Neural progenitor cell (in vitro differentiated cells): ENCODE measurements around the gene PAGE3. TPM values are rescaled to one million over a fixed set of nuclear protein-coding genes. Genes with fewer than 3 reads are reported as not detected.

ENCODE experiments used
- DNase-seq: peaks from one replicate; pipeline ENCODE4 v3.0.0-alpha.2; 2016; ENCODE audit warnings: low spot score
- H2AFZ ChIP-seq: fragments of 200-600 bp; sonication (generic); replicated peaks from 2 replicates; pipeline ENCODE4 v1.6.1; 2016; ENCODE audit warnings: antibody characterized with exemption
- H3F3A ChIP-seq: fragments of 200-600 bp; sonication (generic); 2 replicates; pipeline ENCODE4 v1.6.1; 2016; ENCODE audit warnings: antibody characterized with exemption, low read depth
- H3K27ac ChIP-seq: fragments of 200-600 bp; sonication (generic); 2 replicates; pipeline ENCODE4 v1.5.1; 2016; ENCODE audit warnings: mild to moderate bottlenecking
- H3K27me3 ChIP-seq: fragments of 200-600 bp; sonication (generic); 2 replicates; pipeline ENCODE4 v1.6.1; 2016; ENCODE audit warnings: mild to moderate bottlenecking, moderate library complexity
- H3K36me3 ChIP-seq: fragments of 200-600 bp; sonication (generic); 2 replicates; pipeline ENCODE4 v1.5.1; 2016
- H3K4me1 ChIP-seq: fragments of 200-600 bp; sonication (generic); 2 replicates; pipeline ENCODE4 v1.6.1; 2016; ENCODE audit warnings: mixed run types
- H3K4me2 ChIP-seq: fragments of 200-600 bp; sonication (generic); 2 replicates; pipeline ENCODE4 v1.6.1; 2016
- H3K4me3 ChIP-seq: fragments of 200-600 bp; sonication (generic); 2 replicates; pipeline ENCODE4 v1.5.1; 2016
- H3K79me2 ChIP-seq: fragments of 200-600 bp; sonication (generic); 2 replicates; pipeline ENCODE4 v1.6.1; 2016; ENCODE audit warnings: low read depth
- H3K9ac ChIP-seq: fragments of 200-600 bp; sonication (generic); 2 replicates; pipeline ENCODE4 v1.6.1; 2016
- H3K9me3 ChIP-seq: fragments of 200-600 bp; sonication (generic); 2 replicates; pipeline ENCODE4 v1.5.1; 2016; ENCODE audit warnings: low read depth
- H4K20me1 ChIP-seq: fragments of 200-600 bp; sonication (generic); 2 replicates; pipeline ENCODE4 v1.6.1; 2016; ENCODE audit warnings: low read depth
- H3K27ac Mint-ChIP-seq: 3 replicates; pipeline ENCODE4 v1.8.0; 2021; ENCODE audit warnings: mixed read lengths
- H3K27me3 Mint-ChIP-seq: 2 replicates; pipeline ENCODE4 v1.8.0; 2022; ENCODE audit warnings: low read depth, mild to moderate bottlenecking, inconsistent platforms, moderate library complexity, mixed read lengths; ENCODE audit not compliant: insufficient read depth
- H3K36me3 Mint-ChIP-seq: 3 replicates; pipeline ENCODE4 v1.8.0; 2021; ENCODE audit warnings: mixed read lengths
- H3K4me1 Mint-ChIP-seq: 3 replicates; pipeline ENCODE4 v1.8.0; 2021; ENCODE audit warnings: mixed read lengths
- H3K4me3 Mint-ChIP-seq: 3 replicates; pipeline ENCODE4 v1.8.0; 2021; ENCODE audit warnings: mild to moderate bottlenecking, moderate library complexity, mixed read lengths
- H3K9me3 Mint-ChIP-seq: 3 replicates; pipeline ENCODE4 v1.8.0; 2020; ENCODE audit warnings: mixed read lengths
- EZH2 ChIP-seq: fragments of 200-600 bp; sonication (generic); IDR thresholded peaks from 2 replicates; pipeline ENCODE4 v1.6.1; 2017; ENCODE audit warnings: antibody characterized with exemption, mild to moderate bottlenecking, moderate library complexity
- EZH2phosphoT487 ChIP-seq: fragments of 200-600 bp; sonication (generic); IDR thresholded peaks from 2 replicates; pipeline ENCODE4 v1.6.1; 2017; ENCODE audit warnings: antibody characterized with exemption
- total RNA-seq: library from RNA; depleted of rRNA; stranded (reverse); fragments of >200 nt; gene quantifications from 2 replicates; pipeline ENCODE4 v1.2.3, GENCODE V29; 2015; ENCODE audit warnings: low replicate concordance
- TF ChIP-seq, protein P1 (sequence below): fragments of 200-600 bp; sonication (generic); IDR thresholded peaks from 2 replicates; pipeline ENCODE4 v1.5.1; 2017; ENCODE audit warnings: antibody characterized with exemption, mild to moderate bottlenecking

PAGE3 gene, protein sequence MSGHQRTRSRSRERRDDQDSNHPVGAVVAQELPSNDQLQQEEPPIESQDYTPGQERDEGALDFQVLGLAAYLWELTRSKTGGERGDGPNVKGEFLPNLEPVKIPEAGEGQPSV
- not detected in 2 replicates for total RNA-seq

DNA sequence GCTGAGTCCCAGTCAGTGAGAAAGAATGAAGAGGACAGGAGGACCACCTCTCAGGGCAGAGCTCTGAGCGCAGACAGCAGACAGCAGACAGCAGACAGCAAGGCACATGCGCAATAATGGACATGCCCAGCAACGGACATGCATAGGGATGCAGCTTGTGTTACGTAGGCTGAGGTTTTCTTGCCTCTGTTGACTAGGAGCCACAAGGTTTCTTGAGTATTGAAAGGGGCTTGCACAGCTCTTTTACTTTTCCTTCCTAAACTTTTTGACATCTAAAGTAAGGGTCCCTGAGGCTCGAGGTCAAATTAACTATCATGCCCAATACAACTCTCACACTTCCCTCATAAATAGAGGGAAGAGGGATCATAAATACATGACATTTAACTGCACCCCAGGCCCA lies at the start of gene PAGE3:
Gene PAGE3, minus strand, starts transcription at position 101 of the 400 bp plus-strand sequence. CDS start 1,013 bp downstream, outside the sequence.
- H3K9me3 ChIP-seq, result peaks cover 4% of the 10 kb centered on the region
- H3K4me3 Mint-ChIP-seq, result no peak within 1 kb of the TSS
- no peak within 1 kb of the TSS for H3K4me2 ChIP-seq
- H2AFZ ChIP-seq, result no peak within 1 kb of the TSS
- no peak for DNase-seq
- no peak for TF ChIP-seq EZH2
- TF ChIP-seq, protein P1, sequence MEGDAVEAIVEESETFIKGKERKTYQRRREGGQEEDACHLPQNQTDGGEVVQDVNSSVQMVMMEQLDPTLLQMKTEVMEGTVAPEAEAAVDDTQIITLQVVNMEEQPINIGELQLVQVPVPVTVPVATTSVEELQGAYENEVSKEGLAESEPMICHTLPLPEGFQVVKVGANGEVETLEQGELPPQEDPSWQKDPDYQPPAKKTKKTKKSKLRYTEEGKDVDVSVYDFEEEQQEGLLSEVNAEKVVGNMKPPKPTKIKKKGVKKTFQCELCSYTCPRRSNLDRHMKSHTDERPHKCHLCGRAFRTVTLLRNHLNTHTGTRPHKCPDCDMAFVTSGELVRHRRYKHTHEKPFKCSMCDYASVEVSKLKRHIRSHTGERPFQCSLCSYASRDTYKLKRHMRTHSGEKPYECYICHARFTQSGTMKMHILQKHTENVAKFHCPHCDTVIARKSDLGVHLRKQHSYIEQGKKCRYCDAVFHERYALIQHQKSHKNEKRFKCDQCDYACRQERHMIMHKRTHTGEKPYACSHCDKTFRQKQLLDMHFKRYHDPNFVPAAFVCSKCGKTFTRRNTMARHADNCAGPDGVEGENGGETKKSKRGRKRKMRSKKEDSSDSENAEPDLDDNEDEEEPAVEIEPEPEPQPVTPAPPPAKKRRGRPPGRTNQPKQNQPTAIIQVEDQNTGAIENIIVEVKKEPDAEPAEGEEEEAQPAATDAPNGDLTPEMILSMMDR, result no peak
- no peak for TF ChIP-seq EZH2phosphoT487
- H3K79me2 ChIP-seq, result no peaks in the 10 kb centered on the region
- no peaks in the 10 kb centered on the region for H3K4me1 ChIP-seq
- H3K4me1 Mint-ChIP-seq, result no peaks in the 10 kb centered on the region
- H3K27me3 Mint-ChIP-seq, result no peaks in the 10 kb centered on the region
- no peak within 1 kb of the TSS for H3K27ac ChIP-seq
- H3F3A ChIP-seq, result no peaks in the 10 kb centered on the region
- no peaks in the 10 kb centered on the region for H3K36me3 Mint-ChIP-seq
- no peaks in the 10 kb centered on the region for H3K27me3 ChIP-seq
- H3K9me3 Mint-ChIP-seq, result peaks cover 5% of the 10 kb centered on the region
- no peaks in the 10 kb centered on the region for H4K20me1 ChIP-seq
- H3K9ac ChIP-seq, result no peak within 1 kb of the TSS
- no peak within 1 kb of the TSS for H3K27ac Mint-ChIP-seq
- no peaks in the 10 kb centered on the region for H3K36me3 ChIP-seq
- no peak within 1 kb of the TSS for H3K4me3 ChIP-seq

DNA sequence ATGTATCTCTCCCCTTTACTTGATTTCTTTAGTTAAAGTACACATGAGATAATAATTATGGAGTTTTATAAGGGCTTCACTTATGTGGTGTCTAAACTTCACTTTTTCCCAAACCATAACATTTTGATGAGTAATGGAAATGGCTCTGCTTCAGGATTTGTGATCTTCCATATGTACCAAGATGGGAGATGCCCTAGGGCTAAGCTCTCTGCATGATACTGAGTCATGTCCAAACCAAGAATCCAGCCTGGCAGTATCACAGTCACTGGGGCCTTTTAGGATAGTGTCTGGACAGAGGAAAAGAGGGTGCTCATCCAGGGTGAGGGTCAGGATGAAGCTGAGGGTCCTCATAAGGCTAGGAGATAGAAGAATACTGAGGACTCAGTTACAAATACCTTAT lies 47.9 kb upstream of the PAGE3 start:
- peaks cover 10% of the 10 kb centered on the region for H3K9me3 Mint-ChIP-seq
- no peak overlapping the region for H3K4me2 ChIP-seq
- H3K36me3 Mint-ChIP-seq, result no peaks in the 10 kb centered on the region
- no peaks in the 10 kb centered on the region for H3K4me1 ChIP-seq
- no peaks in the 10 kb centered on the region for H4K20me1 ChIP-seq
- H3K4me1 Mint-ChIP-seq, result no peaks in the 10 kb centered on the region
- H3K36me3 ChIP-seq, result no peaks in the 10 kb centered on the region
- TF ChIP-seq, protein P1, result no peak
- no peak for TF ChIP-seq EZH2phosphoT487
- TF ChIP-seq EZH2, result no peak
- DNase-seq, result no peak
- H3K79me2 ChIP-seq, result no peaks in the 10 kb centered on the region
- no peaks in the 10 kb centered on the region for H3F3A ChIP-seq
- H3K4me3 ChIP-seq, result no peak overlapping the region
- H3K27ac Mint-ChIP-seq, result no peak overlapping the region
- H2AFZ ChIP-seq, result no peak overlapping the region
- no peaks in the 10 kb centered on the region for H3K27me3 Mint-ChIP-seq
- no peak overlapping the region for H3K27ac ChIP-seq
- H3K9ac ChIP-seq, result no peak overlapping the region
- H3K27me3 ChIP-seq, result no peaks in the 10 kb centered on the region
- peaks cover 14% of the 10 kb centered on the region for H3K9me3 ChIP-seq
- no peak overlapping the region for H3K4me3 Mint-ChIP-seq

DNA sequence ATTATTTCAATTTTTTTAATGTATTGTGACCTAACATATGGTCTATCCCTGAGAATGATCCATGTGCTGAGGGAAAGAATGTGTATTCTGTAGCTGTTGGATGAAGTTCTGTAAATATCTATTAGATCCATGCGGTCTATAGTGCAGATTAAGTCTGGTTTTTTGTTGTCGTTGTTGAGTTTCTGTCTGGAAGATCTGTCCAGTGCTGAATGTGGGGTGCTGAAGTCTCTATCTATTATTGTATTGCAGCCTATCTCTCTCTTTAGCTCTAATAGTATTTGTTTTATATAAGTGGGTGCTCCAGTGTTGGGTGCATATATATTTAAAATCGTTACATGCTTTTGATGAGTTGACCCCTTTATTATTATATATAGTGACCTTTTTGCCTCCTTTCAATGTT lies 26.2 kb upstream of the PAGE3 start:
- Mint-ChIP-seq H3K4me3 (no peak overlapping the region), H3K9me3 (peaks cover 9% of the 10 kb centered on the region), H3K36me3 (no peaks in the 10 kb centered on the region), H3K27ac (no peak overlapping the region), H3K4me1 (no peaks in the 10 kb centered on the region), H3K27me3 (no peaks in the 10 kb centered on the region)
- no peak overlapping the region for H2AFZ ChIP-seq
- H3K27me3 ChIP-seq, result no peaks in the 10 kb centered on the region
- no peak overlapping the region for H3K27ac ChIP-seq
- H3K4me2 ChIP-seq, result no peak overlapping the region
- no peaks in the 10 kb centered on the region for H3K79me2 ChIP-seq
- H3K4me1 ChIP-seq, result no peaks in the 10 kb centered on the region
- DNase-seq, result no peak
- H3K9me3 ChIP-seq, result peaks cover 16% of the 10 kb centered on the region
- H4K20me1 ChIP-seq, result no peaks in the 10 kb centered on the region
- no peaks in the 10 kb centered on the region for H3F3A ChIP-seq
- H3K4me3 ChIP-seq, result no peak overlapping the region
- H3K9ac ChIP-seq, result no peak overlapping the region
- TF ChIP-seq, protein P1, result no peak
- TF ChIP-seq EZH2phosphoT487 (no peak), EZH2 (no peak)
- H3K36me3 ChIP-seq, result no peaks in the 10 kb centered on the region
